ENCODE measurements around the gene CCL11. TPM values are rescaled to one million over a fixed set of nuclear protein-coding genes. Genes with fewer than 3 reads are reported as not detected.

The CCL11 gene
- total RNA-seq, 1 experiment from 2014 or later, result not detected

- peaks cover 6% of the 10 kb centered on the region for H3K27me3 Mint-ChIP-seq (ENCODE audit: insufficient read depth, unreplicated experiment)
- Histone ChIP-seq H3K9me3 (no peaks in the 10 kb centered on the region), H3K4me1 (peaks cover 49% of the 10 kb centered on the region), H3K27me3 (replicated peaks; ENCODE audit: control insufficient read depth, insufficient read depth, low read length) (no peaks in the 10 kb centered on the region; the same call in none of the 2 replicates), H3K4me3 (ENCODE audit: low read depth, low read length) (no peak overlapping the region), H3K36me3 (ENCODE audit: control insufficient read depth, insufficient read depth, low read length) (no peaks in the 10 kb centered on the region)
- H3K36me3 Mint-ChIP-seq (ENCODE audit: insufficient read depth, unreplicated experiment), result no peaks in the 10 kb centered on the region
- CTCF ChIA-PET, result no interaction called here
- TF ChIP-seq CTCF (IDR thresholded peaks at IDR 0.05; ENCODE audit: insufficient read depth in 1 of 2, low read depth in 1 of 2, low read length in 1 of 2, severe bottlenecking in 1 of 2, unreplicated experiment in 1 of 2), result no peak
- no peak overlapping the region for H3K27ac Mint-ChIP-seq (ENCODE audit: unreplicated experiment)
- H3K9me3 Mint-ChIP-seq (ENCODE audit: unreplicated experiment), result no peaks in the 10 kb centered on the region
- POLR2A ChIA-PET, result no interaction called here
- DNase-seq, result no peak
- intact Hi-C loops (cut with micrococcal nuclease; ENCODE audit: unreplicated experiment), result no loop called here
- H3K4me3 Mint-ChIP-seq (ENCODE audit: unreplicated experiment), result no peak overlapping the region
- no peaks in the 10 kb centered on the region for H3K4me1 Mint-ChIP-seq (ENCODE audit: low read depth, unreplicated experiment)
- BruUV-seq (replicated peaks), result no TSS peak
Measured at GRCh38 chr17:34253139-34253525, 32.4 kb upstream of the CCL11 start.

DNA sequence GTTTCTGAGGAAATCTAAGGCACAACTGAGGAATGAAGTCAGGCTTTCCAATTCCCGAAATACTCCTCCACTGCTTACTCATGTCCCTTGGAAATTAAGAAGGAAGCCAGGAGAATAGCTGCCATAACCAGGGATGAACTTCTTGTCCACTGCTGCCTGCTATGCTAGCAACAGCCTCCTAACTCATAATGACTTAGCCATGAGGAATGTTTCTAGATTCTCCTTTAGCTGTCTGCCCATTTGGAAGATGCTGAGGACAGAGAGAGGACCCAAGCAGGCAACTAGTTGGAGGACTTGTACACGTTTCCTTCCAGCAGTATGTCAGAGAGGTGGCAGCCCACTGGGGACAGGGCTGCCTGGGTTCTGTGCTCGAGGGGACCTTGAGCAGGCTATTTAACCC lies 31.4 kb upstream of the CCL11 start:
- Histone ChIP-seq H3K27me3 (replicated peaks; ENCODE audit: control insufficient read depth, insufficient read depth, low read length) (no peaks in the 10 kb centered on the region; the same call in none of the 2 replicates), H3K4me3 (ENCODE audit: low read depth, low read length) (no peak overlapping the region), H3K4me1 (peaks cover 39% of the 10 kb centered on the region), H3K36me3 (ENCODE audit: control insufficient read depth, insufficient read depth, low read length) (no peaks in the 10 kb centered on the region), H3K9me3 (no peaks in the 10 kb centered on the region)
- H3K27me3 Mint-ChIP-seq (ENCODE audit: insufficient read depth, unreplicated experiment), result peaks cover 6% of the 10 kb centered on the region
- no peaks in the 10 kb centered on the region for H3K9me3 Mint-ChIP-seq (ENCODE audit: unreplicated experiment)
- CTCF ChIA-PET, result interaction anchor here (1.6 kb wide), 1 partner anchor 107 kb away, joined by 4 read pairs; no protein-coding TSS in a partner anchor
- no peaks in the 10 kb centered on the region for H3K36me3 Mint-ChIP-seq (ENCODE audit: insufficient read depth, unreplicated experiment)
- no peak overlapping the region for H3K27ac Mint-ChIP-seq (ENCODE audit: unreplicated experiment)
- BruUV-seq (replicated peaks), result no TSS peak
- H3K4me1 Mint-ChIP-seq (ENCODE audit: low read depth, unreplicated experiment), result no peaks in the 10 kb centered on the region
- POLR2A ChIA-PET, result no interaction called here
- no peak overlapping the region for H3K4me3 Mint-ChIP-seq (ENCODE audit: unreplicated experiment)
- intact Hi-C loops (cut with micrococcal nuclease; ENCODE audit: unreplicated experiment), result no loop called here
- TF ChIP-seq CTCF (IDR thresholded peaks at IDR 0.05; ENCODE audit: insufficient read depth in 1 of 2, low read depth in 1 of 2, low read length in 1 of 2, severe bottlenecking in 1 of 2, unreplicated experiment in 1 of 2), result no peak
- no peak for DNase-seq

DNA sequence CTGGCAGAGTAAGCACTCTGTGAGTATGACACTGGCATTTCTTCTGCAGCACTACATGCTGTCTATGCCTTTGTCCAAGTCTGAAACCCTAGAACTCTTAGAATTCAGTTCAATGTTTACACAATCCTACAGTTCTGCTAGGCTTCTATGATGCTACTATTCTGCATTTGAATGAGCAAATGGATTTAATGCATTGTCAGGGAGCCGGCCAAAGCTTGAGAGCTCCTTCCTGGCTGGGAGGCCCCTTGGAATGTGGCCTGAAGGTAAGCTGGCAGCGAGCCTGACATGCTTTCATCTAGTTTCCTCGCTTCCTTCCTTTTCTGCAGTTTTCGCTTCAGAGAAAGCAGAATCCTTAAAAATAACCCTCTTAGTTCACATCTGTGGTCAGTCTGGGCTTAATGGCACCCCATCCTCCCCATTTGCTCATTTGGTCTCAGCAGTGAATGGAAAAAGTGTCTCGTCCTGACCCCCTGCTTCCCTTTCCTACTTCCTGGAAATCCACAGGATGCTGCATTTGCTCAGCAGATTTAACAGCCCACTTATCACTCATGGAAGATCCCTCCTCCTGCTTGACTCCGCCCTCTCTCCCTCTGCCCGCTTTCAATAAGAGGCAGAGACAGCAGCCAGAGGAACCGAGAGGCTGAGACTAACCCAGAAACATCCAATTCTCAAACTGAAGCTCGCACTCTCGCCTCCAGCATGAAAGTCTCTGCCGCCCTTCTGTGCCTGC lies 30.7 kb upstream of the CCL11 start, which contains the start of gene CCL2:
Gene CCL2, plus strand, starts transcription at position 635 of the 730 bp plus-strand sequence. Its CDS starts 65 bp downstream, at position 700.
- TF ChIP-seq CTCF (IDR thresholded peaks at IDR 0.05; ENCODE audit: insufficient read depth in 1 of 2, low read depth in 1 of 2, low read length in 1 of 2, severe bottlenecking in 1 of 2, unreplicated experiment in 1 of 2), result no peak
- no peaks in the 10 kb centered on the region for H3K9me3 Mint-ChIP-seq (ENCODE audit: unreplicated experiment)
- H3K36me3 ChIP-seq (ENCODE audit: control insufficient read depth, insufficient read depth, low read length), result no peaks in the 10 kb centered on the region
- POLR2A ChIA-PET, result no interaction called here
- BruUV-seq (replicated peaks), result no TSS peak
- peak; percentile 19 to 69 for DNase-seq
- peaks cover 32% of the 10 kb centered on the region for H3K4me1 ChIP-seq
- H3K27ac Mint-ChIP-seq (ENCODE audit: unreplicated experiment), result no peak within 1 kb of the TSS
- peak within 1 kb of the TSS; percentile 57 for H3K4me3 Mint-ChIP-seq (ENCODE audit: unreplicated experiment)
- no peak within 1 kb of the TSS for H3K4me3 ChIP-seq (ENCODE audit: low read depth, low read length)
- CTCF ChIA-PET, result interaction anchor here (1.6 kb wide), 1 partner anchor 107 kb away, joined by 4 read pairs; no protein-coding TSS in a partner anchor
- intact Hi-C loops (cut with micrococcal nuclease; ENCODE audit: unreplicated experiment), result no loop called here
- no peaks in the 10 kb centered on the region for H3K36me3 Mint-ChIP-seq (ENCODE audit: insufficient read depth, unreplicated experiment)
- no peaks in the 10 kb centered on the region for H3K9me3 ChIP-seq
- H3K4me1 Mint-ChIP-seq (ENCODE audit: low read depth, unreplicated experiment), result no peaks in the 10 kb centered on the region
- peaks cover 6% of the 10 kb centered on the region for H3K27me3 Mint-ChIP-seq (ENCODE audit: insufficient read depth, unreplicated experiment)
- no peaks in the 10 kb centered on the region; the same call in none of the 2 replicates for H3K27me3 ChIP-seq (replicated peaks; ENCODE audit: control insufficient read depth, insufficient read depth, low read length)
